A204.1 (cell line): ENCODE results near the gene CTXND2.
"Not testable (repeated sequence)": the region's sequence is repeated elsewhere in the genome, so short reads cannot be mapped to it uniquely, and the experiment has no call there.

Experiments
- FAIRE-seq: peaks from 2 replicates; lab custom pipeline; 2012; peaks lifted over from hg19 to GRCh38; lab: Jason Lieb, UNC

The CTXND2 gene

DNA sequence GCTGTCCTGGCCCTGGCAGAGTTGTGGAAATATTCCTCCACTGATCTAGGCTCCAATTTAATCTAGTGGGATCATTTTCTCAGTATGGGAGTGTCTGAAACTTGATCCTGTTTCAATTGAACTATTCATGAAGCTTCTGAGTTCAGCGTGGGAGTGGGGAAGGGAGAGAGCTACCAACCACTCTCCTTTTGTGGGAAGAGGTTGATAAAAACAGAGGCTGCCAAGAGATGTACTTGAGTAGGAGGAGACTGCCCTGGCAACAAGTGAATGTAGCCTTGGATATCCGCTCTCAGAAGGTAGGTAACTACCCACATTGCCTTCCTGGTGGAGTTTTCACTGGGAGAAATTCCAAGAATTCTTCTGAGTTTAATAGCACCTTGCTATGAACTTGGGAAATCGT lies at the start of gene CTXND2:
CTXND2 (plus strand) TSS at position 119 of the 400 bp plus-strand sequence. CDS start 25,179 bp downstream, outside the sequence.
- FAIRE-seq = no peak

DNA sequence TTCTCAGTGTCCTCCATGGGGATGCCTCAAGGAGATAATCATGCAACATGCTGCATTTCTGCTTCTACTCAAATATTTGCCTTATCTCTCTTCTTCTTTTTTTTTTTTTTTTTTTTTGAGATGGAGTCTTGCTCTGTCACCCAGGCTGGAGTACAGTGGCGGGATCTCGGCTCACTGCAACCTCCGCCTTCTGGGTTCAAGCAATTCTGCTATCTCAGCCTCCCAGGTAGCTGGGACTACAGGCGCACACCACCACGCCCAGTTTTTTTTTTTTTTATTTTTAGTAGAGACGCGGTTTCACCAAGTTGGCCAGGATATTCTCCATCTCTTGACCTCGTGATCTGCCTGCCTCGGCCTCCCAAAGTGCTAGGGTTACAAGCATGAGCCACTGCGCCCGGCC lies 46.1 kb upstream of the CTXND2 start:
- not testable (repeated sequence) for FAIRE-seq

DNA sequence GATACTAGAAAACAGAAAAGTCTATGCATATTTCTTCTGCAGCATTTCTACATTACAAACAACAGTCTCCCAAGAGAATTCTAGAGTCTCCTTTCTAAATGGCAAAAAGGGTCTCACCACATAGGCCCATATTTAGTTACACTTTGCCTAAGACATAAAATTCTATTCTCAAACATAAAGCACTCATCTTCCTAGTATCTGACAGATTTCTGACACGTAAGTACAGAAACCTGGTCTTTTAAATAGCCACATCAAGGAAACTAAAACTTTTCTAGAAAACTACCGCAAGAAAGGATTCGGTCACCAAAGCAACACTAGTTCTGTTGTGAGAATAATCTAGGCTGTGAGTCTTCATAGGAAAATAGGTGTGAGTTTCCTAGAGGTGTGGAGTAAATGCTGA lies 45.3 kb upstream of the CTXND2 start:
- FAIRE-seq = no peak

DNA sequence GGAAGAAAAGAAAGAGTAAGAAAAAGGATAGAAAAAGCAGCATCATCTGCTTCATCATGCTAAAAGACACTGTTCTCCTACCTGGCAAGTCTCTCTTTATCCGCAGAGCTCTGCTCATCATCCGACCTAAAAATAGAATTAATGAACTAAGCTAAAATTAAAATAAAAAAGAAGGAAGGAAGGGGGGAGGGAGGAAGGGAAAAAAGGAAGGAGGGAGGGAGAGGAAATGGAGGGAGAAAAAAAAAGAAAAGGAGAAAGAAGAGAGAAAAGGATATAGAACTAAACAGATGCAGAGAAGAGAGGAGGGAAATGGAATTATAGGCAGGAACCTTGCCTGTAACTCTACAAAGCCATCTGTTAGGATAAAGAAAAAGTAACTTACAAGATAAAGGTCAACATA lies 44.6 kb upstream of the CTXND2 start:
- no peak for FAIRE-seq

DNA sequence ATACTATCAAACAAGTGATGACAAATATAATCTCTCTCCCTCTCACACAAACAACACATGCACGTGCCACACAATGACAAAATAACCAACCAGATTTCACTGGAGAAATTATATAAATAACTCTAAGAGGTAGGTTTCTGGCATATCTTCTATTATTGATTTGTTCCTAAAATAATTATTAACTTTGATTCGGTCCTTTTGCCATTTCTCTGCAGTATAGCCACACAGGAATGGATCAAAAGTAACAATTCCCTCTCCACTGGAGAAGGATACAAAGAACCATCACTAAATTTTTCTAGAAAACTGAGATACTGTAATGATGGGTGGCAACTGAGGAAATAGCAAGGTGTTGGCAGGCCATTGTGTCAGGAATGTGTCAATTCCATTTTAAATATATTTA lies 44.0 kb upstream of the CTXND2 start:
- FAIRE-seq = no peak

DNA sequence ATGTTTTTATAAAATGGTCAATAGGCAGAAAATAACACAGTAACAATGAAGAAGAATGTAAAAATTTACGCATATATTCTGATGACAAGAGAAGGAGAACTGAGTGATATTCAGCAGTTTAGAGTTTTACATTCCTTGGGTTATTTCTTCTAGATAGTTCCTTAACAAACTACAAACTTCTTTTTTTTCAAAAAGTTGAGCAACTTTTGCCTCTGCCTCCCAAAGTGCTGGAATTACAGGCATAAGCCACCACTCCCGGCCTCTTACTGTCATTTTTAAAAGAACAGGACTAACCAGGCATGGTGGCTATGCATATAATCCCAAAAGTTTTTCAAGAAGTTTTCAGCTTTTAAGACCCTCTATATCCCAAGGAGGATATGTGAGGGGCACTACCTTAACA lies 43.5 kb upstream of the CTXND2 start:
- FAIRE-seq = no peak

DNA sequence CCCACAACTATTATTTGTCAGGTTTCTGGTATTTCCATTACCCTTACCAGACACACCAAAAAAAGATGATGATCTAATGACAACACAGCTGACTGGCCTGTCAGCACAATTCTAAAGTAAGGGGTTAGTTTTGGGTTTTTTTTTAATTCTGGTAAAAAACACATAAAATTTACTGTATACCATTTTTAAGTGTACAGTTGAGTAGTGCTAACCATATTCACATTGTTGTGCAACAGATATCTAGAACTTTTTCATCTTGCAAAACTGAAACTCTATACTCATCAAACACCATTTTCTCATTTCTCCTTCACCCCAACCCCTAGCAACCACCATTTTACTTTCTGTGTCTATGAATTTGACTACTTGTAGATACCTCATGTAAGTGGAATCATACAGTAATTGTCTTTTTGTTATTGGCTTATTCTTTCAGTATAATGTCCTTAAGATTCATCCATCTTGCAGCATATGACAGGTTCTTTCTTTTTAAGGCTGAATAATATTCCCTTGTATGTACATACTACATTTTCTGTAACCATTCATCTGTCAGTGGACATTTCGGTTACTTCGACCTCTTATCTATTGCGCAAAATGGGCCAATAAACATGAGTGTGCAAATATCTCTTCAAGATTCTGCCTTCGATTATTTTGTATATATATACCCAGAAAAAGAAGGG lies 40.3 kb upstream of the CTXND2 start:
- FAIRE-seq = no peak

DNA sequence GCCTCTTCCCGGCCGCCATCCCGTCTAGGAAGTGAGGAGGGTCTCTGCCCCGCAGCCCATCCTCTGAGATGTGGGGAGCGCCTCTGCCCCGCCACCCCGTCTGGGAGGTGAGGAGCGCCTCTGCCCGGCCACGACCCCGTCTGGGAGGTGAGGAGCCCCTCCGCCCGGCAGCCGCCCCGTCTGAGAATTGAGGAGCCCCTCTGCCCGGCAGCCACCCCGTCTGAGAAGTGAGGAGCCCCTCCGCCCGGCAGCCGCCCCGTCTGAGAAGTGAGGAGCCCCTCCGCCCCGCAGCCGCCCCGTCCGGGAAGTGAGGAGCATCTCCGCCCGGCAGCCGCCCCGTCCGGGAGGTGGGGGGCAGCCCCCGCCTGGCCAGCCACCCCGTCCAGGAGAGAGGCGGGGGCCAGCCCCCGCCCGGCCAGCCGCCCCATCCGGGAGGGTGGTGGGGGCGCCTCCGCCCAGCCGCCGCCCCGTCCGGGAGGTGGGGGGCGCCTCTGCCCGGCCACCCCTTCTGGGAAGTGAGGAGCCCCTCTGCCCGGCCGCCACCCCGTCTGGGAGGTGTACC lies 36.1 kb upstream of the CTXND2 start:
- not testable (repeated sequence) for FAIRE-seq

DNA sequence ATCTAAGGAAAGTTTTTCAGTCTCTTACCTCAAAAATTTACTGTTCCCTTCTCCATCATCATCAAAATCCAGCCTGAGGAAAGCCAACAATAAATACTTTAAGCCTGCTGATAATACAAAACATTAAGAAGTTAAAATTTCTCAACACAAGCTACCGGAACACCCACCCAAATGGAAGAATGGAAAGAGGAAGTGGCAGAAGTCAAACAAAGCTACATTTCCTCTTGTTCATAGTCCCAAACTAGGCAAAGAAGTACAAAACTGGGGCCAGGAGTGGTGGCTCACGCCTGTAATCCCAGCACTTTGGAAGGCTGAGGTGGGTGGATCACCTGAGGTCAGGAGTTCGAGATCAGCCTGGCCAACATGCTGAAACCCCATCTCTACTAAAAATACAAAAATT lies 34.2 kb upstream of the CTXND2 start:
- FAIRE-seq = not testable (repeated sequence)

DNA sequence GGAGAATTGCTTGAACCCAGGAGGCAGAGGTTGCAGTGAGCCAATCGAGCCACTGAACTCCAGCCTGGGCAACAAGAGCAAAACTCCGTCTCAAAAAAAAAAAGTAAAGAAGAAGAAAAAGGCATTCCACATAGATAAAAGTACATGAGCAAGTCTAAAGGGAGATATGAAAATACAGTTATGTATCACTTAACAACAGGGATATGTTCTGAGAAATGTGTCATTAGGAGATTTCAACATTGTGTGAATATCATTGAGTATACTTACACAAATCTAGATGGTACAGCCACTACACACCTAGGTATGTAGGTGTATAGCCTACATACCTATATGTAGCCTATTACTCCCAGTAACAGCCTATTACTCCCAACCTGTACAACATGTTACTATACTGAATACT lies 23.2 kb upstream of the CTXND2 start:
- FAIRE-seq = no peak

DNA sequence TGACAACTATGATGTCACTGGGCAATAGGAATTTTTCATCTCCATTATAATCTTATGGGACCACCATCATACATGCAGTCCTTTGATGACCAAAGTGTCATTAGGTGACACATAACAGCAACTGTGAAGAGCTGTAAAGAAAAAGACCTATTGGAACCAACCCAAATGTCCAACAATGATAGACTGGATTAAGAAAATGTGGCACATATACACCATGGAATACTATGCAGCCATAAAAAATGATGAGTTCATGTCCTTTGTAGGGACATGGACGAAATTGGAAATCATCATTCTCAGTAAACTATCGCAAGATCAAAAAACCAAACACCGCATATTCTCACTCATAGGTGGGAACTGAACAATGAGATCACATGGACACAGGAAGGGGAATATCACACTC lies 22.7 kb upstream of the CTXND2 start:
- FAIRE-seq = not testable (repeated sequence)

DNA sequence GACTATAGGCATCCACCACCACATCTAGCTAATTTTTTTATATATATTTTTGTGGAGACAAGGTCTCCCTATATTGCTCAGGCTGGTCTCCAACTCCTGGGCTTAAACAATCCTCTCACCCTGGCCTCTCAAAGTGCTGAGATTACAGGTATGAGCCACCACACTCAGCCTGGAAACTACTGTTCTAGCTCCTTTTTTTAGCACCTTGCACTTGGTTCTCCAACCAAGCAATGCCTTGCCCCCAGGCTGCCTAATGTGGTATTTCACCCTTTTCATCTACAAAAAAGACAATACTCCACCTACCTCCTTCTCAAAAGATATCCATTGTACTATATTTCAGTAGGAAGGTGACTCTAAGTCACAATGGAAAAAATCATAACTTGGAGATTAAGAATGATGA lies 17.3 kb upstream of the CTXND2 start:
- no peak for FAIRE-seq

DNA sequence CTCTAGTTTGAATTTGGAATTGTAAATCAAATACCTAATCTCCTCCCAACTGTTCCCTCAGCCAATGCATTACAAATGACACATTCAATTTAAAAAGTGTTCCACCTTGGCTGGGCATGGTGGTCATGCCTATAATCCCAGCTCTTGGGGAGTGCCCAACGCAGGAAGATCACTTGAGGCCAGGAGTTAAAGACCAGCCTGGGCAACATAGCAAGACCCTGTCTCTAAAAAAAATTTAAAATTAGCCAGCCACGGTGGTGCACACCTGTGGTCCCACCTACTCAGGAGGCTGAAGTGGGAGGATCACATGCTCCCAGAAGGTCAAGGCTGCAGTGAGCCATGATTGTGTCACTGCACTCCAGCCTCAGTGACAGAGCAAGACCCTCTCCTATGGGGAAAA lies 14.4 kb upstream of the CTXND2 start:
- no peak for FAIRE-seq

DNA sequence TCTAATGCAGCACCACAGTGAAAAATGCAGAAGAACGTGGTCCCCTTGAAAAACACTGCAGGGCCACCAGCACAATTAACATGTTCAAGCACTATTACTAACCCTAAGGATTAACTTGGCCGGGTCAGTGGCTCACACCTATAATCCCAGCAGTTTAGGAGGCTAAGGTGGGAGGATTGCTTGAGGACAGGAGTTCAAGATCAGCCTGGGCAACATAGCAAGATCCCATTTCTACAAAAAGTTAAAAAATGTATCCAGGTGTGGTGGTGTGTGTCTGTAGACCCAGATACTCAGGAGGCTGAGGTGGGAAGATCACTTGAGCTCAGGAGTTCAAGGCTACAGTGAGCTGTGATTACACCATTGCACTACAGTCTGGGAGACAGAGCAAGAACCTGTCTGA lies 13.4 kb upstream of the CTXND2 start:
- no peak for FAIRE-seq

DNA sequence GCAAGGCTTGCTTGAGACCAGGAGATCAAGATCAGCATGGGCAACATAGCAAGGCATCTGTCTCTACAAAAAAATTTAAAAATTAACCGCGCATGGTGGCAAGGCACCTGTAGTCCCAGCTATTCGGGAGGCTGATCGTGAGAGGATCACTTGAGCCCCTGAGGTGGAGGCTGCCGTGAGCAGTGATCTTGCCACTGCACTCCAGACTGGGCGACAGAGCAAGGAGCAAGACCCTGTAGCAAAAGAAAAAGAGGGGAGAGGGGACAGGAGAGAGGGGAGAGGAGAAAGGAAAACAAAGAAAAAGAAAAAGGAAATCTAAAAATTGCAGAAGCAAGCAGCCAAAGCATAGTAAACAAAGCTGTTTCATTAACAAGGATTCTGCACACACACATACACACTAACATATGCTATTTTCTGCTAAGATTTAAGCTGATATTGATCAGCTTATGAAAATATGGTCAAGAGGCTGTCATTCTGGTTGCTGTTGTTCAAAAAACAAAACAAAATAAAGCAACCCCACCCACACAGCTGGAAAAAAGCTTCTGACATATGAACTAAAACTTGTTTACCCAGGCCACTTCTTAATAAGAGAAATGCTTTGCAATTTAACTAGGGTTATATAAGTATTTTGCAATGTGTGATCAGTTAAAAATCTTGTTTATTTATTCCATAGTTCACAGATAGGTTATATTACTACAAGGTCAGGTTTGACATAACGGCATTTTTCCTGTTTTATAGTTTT lies 12.3 kb upstream of the CTXND2 start:
- FAIRE-seq = no peak

DNA sequence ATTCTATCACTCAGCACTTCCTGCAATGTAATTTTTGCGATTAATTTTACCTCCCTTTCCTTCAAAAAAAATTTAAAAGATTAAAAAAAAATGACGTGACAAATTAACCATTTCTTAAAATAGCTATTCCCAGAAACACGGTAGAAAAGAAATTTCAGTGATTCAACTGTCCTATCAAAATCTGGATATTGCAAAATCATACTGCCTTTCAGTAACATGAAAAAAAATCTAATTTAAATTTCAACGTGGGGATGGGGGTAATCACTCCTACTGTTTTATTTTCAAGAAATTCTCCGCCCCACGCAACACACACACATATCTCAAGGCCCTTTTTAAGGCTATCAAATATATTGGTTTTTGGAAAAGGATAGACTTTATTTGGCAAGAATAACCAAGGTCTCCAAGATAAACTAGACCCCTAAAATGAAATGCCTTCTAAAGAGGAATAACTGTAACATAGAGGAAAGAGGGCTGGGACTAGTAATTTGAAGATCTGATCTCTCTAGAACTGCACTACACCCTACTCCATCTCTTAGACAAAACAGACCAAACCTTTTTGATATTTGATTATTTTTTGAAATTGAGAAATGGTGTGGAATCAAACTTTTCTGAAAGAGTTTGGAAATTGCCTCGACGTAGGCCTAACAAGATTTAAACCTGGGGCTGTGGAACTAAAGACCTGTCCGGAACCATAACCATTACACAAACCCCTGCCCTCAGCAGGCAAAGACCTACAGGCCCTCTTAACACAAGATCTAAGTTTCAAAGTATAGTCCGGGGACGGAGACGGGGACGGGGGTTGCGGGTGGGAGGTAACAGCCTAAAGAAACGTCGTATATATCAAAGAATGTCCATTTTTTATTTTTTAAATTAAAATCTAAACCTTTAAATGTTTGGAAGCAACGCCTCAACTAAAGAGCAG lies 11.5 kb upstream of the CTXND2 start:
- no peak for FAIRE-seq

DNA sequence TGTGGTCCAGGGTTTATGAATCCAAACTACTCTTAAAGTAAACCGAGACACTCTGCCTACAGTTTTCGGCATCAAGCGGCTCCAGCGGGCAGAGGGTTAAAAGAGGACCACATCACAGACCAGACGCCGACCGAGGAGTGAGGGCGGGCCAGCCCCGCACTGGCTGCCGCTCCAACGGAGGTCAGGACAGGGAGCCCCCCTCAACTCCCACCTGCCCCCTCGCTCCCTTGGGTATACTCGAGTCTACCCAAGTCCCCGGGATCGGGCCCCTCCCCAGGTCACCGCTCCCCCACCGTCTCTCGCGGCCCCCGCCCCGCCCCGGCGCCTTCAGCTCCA lies 10.8 kb upstream of the CTXND2 start:
- no peak for FAIRE-seq

DNA sequence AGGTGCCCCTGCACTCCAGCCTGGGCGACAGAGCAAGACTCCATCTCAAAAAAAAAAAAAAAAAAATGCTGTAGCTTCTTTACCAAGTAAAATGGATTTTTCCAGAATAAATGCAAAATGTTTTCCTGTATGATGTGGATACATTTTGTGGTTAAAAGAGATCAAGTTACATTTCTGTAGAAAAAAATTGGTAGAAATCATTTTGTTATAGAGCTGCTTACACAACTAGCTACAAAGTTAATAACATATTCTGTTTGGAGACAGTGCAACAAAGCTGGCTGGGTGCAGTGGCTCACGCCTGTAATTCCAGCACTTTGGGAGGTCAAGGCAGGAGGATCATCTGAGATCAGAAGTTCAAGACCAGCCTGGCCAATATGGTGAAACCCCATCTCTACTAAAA lies 8.0 kb upstream of the CTXND2 start:
- FAIRE-seq = not testable (repeated sequence)

DNA sequence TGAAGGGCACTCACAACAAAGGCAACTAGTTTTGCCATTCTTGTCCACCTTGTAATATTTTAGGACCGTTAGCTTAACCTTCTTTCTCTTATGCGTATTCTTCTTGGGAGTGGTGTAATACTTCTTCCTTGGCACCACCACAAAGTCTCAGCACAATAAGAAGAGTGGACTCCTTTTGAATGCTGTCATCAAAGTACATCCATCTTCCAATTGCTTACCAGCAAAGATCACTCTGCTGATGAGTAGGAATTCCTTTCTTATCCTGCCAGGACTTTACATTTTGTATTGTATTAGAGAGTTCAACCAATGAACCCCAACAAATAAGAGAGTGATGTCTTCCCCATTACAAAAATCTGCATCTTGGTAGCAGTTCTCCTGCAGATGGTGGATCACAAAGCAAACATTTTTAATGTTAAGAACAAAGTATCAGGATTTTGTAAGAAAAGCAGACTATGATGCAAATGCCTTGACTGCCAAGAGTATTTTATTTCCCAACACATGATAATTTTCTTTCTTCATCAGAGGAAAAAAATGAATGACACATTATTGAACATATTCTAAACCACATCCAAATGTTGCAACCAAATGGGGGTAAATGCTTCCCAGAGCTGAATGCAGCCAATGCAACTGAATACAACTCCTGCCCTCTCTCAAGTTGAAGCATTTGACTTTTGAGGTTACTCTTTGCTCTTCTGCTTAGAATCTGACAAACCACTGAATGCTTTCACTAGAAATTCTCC lies 5.4 kb upstream of the CTXND2 start:
- no peak for FAIRE-seq

DNA sequence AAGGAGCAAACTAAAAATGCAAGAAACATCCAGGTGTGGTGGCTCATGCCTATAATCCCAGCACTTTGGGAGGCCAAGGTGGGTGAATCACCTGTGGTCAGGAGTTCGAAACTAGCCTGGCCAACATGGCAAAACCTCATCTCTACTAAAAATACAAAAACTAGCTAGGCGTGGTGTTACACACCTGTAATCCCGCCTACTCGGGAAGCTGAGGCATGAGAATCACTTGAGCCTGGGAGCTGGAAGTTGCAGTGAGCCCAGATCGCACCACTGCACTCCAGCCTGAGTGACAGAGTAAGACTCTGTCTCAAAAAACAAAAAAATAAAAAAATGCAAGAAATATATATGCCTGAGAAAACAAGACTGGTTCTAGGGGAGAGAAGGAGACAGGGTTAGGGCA lies 3.8 kb upstream of the CTXND2 start:
- FAIRE-seq = not testable (repeated sequence)

DNA sequence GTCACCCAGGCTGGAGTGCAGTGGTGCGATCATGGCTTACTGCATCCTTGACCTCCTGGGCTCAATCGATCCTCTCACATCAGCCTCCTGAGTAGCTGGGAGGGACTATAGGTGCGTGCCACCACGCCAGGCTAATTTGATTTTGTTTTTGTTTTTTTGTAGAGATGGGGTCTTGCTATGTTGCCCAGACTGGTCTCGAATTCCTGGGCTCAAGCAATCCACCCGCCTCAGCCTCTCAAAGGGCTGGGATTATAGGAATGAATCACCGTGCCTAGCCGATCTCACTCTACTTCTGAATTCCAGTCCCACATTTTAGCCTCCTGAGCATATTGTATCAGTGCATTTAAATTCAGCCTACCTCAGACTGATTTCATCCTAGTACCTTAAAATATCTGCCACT lies 1.8 kb downstream of the CTXND2 start:
- no peak for FAIRE-seq

DNA sequence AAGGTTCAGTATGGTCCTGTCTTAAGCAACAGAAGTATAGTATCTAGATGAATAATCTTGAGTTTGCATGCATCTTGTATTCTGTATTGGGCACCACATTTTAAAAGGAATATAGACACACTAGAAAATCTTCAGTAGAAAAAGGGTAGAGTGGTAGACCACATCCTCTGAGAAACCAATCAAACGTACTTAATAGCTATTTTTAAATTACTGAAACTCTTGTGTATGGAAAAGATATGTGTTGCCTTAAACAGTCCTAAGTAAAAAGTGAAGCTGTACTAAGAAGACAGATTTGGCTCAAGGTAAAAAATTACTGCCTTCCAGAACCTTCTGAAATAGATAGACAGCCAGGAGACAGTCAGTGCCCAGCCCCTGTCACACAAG lies 3.1 kb downstream of the CTXND2 start:
- no peak for FAIRE-seq
